Osteocyte (in vitro differentiated cells): Measurements from ENCODE around the gene TNKS2. TPM values are rescaled to one million over a fixed set of nuclear protein-coding genes. Genes with fewer than 3 reads are reported as not detected.

Experiments used
- DNase-seq: peaks from one replicate; pipeline ENCODE4 v3.0.0; 2021; ENCODE audit warnings: mixed read lengths; ENCODE audit not compliant: unreplicated experiment; ENCODE audit errors: extremely low spot score
- H3K27ac Mint-ChIP-seq: one replicate; pipeline ENCODE4 v1.8.0; 2021; ENCODE audit warnings: mild to moderate bottlenecking, mixed read lengths; ENCODE audit not compliant: unreplicated experiment
- H3K27me3 Mint-ChIP-seq: one replicate; pipeline ENCODE4 v1.8.0; 2021; ENCODE audit warnings: mixed read lengths; ENCODE audit not compliant: unreplicated experiment
- H3K36me3 Mint-ChIP-seq: one replicate; pipeline ENCODE4 v1.8.0; 2021; ENCODE audit warnings: mixed read lengths; ENCODE audit not compliant: unreplicated experiment
- H3K4me1 Mint-ChIP-seq: one replicate; pipeline ENCODE4 v1.8.0; 2021; ENCODE audit warnings: mixed read lengths; ENCODE audit not compliant: unreplicated experiment
- H3K4me3 Mint-ChIP-seq: one replicate; pipeline ENCODE4 v1.8.0; 2021; ENCODE audit warnings: mild to moderate bottlenecking, moderate library complexity, mixed read lengths; ENCODE audit not compliant: unreplicated experiment
- H3K9me3 Mint-ChIP-seq: one replicate; pipeline ENCODE4 v1.8.0; 2021; ENCODE audit warnings: mixed read lengths; ENCODE audit not compliant: unreplicated experiment
- total RNA-seq: library from RNA; stranded (reverse); gene quantifications from 2 replicates; pipeline ENCODE4 v1.2.1, GENCODE V29; 2021
- TF ChIP-seq, protein P1 (sequence below): fragments of 200-600 bp; sonication (generic); IDR thresholded peaks from 2 replicates; pipeline ENCODE4 v1.5.0; 2021; ENCODE audit warnings: antibody characterized with exemption, mild to moderate bottlenecking, moderate library complexity

TNKS2 gene
- total RNA-seq, 1 donor from 2014 or later, result 64.9 TPM

- no peak overlapping the region for H3K4me3 Mint-ChIP-seq
These were observed 10.4 kb upstream of the TNKS2 start for GRCh38 chr10:91787810-91788209.

DNA sequence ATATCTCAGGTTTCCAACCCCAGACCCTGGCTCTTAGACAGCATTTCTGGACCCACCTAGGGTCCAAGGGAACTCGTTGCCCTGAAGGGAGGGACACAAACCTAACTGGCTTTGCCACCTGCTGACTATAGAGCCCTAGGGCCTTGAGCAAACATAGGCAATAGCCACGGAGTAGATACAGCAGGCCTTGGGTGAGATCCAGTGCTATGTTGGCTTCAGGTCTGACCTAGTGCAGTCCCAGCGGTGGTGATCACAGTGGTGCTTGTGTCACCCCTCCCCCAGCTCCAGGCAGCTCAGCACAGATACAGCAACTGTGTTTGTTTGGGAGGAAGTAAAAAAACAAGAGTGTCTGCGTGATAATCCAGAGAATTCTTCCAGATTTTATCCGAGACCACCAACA is 9.7 kb upstream of the TNKS2 start:
- Mint-ChIP-seq H3K36me3 (peaks cover 1% of the 10 kb centered on the region), H3K27ac (no peak overlapping the region), H3K4me1 (no peaks in the 10 kb centered on the region), H3K27me3 (no peaks in the 10 kb centered on the region), H3K9me3 (no peaks in the 10 kb centered on the region), H3K4me3 (no peak overlapping the region)
- no peak for DNase-seq
- TF ChIP-seq, protein P1, sequence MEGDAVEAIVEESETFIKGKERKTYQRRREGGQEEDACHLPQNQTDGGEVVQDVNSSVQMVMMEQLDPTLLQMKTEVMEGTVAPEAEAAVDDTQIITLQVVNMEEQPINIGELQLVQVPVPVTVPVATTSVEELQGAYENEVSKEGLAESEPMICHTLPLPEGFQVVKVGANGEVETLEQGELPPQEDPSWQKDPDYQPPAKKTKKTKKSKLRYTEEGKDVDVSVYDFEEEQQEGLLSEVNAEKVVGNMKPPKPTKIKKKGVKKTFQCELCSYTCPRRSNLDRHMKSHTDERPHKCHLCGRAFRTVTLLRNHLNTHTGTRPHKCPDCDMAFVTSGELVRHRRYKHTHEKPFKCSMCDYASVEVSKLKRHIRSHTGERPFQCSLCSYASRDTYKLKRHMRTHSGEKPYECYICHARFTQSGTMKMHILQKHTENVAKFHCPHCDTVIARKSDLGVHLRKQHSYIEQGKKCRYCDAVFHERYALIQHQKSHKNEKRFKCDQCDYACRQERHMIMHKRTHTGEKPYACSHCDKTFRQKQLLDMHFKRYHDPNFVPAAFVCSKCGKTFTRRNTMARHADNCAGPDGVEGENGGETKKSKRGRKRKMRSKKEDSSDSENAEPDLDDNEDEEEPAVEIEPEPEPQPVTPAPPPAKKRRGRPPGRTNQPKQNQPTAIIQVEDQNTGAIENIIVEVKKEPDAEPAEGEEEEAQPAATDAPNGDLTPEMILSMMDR, result no peak

More at GRCh38 chr10:91787810-91788209, 10.4 kb upstream of the TNKS2 start:
- Mint-ChIP-seq H3K36me3 (peaks cover 1% of the 10 kb centered on the region), H3K27ac (no peak overlapping the region), H3K4me1 (no peaks in the 10 kb centered on the region), H3K9me3 (no peaks in the 10 kb centered on the region), H3K27me3 (no peaks in the 10 kb centered on the region)
- TF ChIP-seq, protein P1, result no peak
- DNase-seq, result no peak

DNA sequence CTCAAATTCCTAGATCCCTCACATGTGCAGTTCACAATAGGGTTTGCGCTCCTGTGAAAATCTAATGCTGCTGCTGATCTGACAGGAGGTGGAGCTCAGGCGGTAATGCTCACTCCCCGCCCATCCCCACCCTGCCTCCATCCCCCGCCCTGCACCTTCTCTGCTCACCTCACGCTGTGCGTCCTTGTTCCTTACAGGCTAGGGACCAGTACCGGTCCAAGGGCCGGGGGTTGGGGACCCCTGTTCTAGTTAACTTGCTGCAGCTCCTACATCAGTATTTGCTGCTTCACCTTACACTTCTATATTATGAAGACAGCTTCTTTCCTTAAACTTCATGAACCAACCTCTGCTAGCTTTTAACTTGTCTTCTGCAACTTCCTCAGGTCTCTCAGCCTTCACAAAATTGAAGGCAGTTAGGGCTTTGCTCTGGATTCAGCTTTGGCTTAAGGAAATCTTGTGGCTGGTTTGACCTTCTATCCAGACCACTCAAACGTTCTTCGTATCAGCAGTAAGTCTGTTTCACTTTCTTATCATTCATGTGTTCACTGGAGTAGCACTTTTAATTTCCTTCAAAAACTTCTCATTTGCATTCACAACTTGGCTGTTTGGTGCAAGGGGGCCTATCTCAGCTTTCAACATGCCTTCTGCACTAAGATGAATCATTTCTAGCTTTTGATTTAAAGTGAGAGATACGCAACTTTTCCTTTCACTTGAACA is 1.7 kb upstream of the TNKS2 start:
- Mint-ChIP-seq H3K27ac (peak overlapping the region; percentile 97), H3K36me3 (peaks cover 8% of the 10 kb centered on the region), H3K27me3 (no peaks in the 10 kb centered on the region), H3K4me1 (peaks cover 35% of the 10 kb centered on the region), H3K9me3 (no peaks in the 10 kb centered on the region), H3K4me3 (peak overlapping the region; percentile 95)
- TF ChIP-seq, protein P1, result no peak
- DNase-seq, result no peak

GRCh38 chr10:91797048-91797690 is 1.1 kb upstream of the TNKS2 start:
- DNase-seq, result no peak
- H3K4me3 Mint-ChIP-seq, result peak overlapping the region; percentile 95
- peak overlapping the region; percentile 97 for H3K27ac Mint-ChIP-seq
- no peaks in the 10 kb centered on the region for H3K27me3 Mint-ChIP-seq
- TF ChIP-seq, protein P1, result no peak
- peaks cover 14% of the 10 kb centered on the region for H3K36me3 Mint-ChIP-seq
- peaks cover 42% of the 10 kb centered on the region for H3K4me1 Mint-ChIP-seq
- H3K9me3 Mint-ChIP-seq, result no peaks in the 10 kb centered on the region
